LNCaP clone FGC (cell line): ENCODE results near the gene COMMD9.
"Not testable (repeated sequence)": the region's sequence is repeated elsewhere in the genome, so short reads cannot be mapped to it uniquely, and the experiment has no call there.

Experiments
- DNase-seq: peaks from one replicate; pipeline ENCODE4 v3.0.0-alpha.2; 2011; ENCODE audit warnings: low read depth
- H3K4me3 ChIP-seq: 2 replicates; pipeline ENCODE4 v1.5.1; 2011; ENCODE audit warnings: mild to moderate bottlenecking, low read depth, low read length, control low read depth
- CTCF ChIP-seq: IDR thresholded peaks from 2 replicates; pipeline ENCODE4 v1.5.1; 2012; ENCODE audit warnings: mild to moderate bottlenecking; ENCODE audit not compliant: control insufficient read depth, insufficient read depth; ENCODE audit errors: extremely low read depth

Gene COMMD9

DNA sequence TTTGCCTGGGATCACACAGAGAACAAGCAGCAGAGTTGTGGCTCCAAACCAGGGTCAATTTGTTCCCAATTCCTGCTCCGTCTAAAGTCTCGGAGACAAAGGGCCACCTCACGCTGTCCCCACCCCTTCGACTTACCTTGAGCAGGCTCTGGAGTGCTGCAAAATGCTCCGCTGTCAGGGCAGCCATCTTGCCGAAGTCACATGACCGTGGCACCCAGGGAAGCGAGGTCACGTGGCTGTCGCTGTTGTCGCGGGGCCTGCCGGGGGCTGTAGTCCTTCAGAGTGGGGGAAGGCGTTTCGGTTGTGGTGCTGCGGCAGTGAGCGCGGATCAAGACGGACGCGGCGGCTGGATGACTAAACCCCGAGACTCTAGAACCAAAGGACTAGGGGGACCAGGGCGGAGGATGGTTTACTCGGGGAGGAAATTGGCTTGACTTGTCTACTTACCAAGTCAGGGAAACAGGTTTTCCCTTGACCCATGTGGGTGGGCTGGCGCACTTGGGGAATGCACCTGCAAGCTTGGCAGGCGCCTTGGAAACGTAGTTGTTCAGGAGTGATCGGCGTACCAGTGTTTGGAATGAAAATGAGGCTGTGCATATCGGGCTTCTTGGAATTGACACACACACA is at the start of gene COMMD9:
COMMD9 (minus strand) TSS at position 199 of the 627 bp plus-strand sequence; CDS start at position 187, 12 bp downstream.
- peak; percentile 80 for DNase-seq
- H3K4me3 ChIP-seq = peak within 1 kb of the TSS; percentile 88
- TF ChIP-seq CTCF = no peak

DNA sequence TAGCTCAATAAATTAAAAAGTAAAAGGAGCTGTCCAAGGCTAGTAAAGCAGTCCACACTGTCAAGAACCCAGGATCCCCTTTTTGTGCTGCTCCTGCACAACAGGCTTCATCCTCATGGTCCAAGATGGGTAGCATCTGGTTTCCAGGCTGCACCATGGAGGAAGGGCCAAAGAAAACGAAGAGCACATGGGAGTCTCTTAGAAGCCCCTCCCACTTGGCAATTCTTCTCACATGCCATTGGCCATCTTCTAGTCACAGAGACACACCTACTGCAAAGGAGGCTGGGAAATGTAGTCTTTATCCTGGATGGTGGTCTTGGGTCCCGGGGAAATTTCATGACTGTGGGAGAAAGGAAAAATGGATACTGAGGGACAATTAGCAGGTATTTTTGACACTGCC is 44.7 kb upstream of the COMMD9 start:
- peak; percentile 10 for DNase-seq
- no peak overlapping the region for H3K4me3 ChIP-seq
- TF ChIP-seq CTCF = no peak

DNA sequence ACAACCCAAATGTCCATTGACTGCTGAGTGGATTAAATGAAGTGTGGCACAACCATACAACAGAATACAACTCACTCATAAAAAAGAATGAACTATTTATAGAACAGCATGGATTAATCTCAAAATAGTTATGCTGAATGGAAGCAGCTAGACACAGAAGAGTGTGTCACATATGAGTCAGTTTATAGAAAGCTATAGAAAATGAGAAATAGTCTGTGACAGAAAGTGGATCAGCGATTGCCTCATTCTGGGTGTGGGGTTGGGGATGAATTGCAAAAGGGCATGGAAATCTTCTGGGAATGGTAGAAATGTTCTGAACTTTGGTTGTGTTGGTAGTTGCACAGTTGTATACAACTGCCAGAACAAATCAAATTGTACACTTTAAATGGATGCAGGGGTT is 44.2 kb upstream of the COMMD9 start:
- no peak for DNase-seq
- no peak for TF ChIP-seq CTCF

GRCh38 chr11:36330411-36330810 is 41.2 kb upstream of the COMMD9 start:
- TF ChIP-seq CTCF = no peak
- no peak for DNase-seq

More for the DNA sequence above, 44.2 kb upstream of the COMMD9 start:
- no peak overlapping the region for H3K4me3 ChIP-seq

DNA sequence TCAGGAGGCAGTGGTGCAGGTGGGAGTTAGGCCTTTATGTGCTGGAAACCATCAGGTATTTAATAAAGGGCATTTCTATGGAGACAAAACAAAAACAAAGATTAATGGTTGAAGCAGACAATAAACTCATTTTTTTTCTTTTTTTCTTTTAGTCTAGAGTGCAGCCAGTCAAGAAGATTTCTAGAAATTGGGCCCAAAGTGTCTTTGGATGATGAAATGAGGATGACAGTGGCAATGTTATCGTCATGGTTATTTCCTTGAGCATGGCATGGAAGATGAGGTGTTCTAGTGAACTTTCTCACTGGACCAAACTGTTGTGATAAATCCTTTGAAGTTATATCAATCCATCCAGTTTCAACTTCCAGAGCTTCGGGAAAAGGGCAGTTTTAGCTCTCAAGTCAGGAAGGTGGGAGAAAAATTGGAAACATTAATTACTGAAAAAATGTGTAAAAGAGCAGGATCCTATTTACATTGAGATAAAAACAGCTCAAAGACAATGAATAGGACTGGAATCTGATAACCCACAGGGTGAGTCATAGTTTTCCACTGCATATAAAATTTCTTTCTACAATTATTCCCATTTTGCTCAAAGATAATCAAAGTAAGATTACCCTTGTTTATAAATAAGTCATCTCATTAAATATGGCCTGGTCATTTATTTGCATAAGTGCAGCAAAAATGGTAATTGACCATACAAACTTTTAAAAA is 39.9 kb upstream of the COMMD9 start:
- TF ChIP-seq CTCF = no peak
- DNase-seq = no peak
- no peak overlapping the region for H3K4me3 ChIP-seq

More at GRCh38 chr11:36330411-36330810, 41.2 kb upstream of the COMMD9 start:
- no peak overlapping the region for H3K4me3 ChIP-seq

GRCh38 chr11:36326524-36327419 is 37.5 kb upstream of the COMMD9 start:
- no peak for TF ChIP-seq CTCF
- no peak for DNase-seq

DNA sequence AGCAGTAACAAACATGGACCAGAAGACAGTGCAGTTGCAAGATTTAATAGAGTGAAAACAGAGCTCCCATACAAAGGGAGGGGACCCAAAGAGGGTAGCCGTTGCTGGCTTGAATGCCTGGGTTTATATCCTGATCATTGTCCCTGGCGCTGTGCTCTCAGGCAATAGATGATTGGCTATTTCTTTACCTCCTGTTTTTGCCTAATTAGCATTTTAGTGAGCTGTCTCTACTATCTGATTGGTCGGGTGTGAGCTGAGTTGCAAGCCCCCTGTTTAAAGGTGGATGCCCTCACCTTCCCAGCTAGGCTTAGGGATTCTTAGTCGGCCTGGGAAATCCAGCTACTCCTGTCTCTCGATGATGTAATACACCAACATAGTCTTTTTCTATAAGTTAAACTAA is 36.2 kb upstream of the COMMD9 start:
- not testable (repeated sequence) for DNase-seq, H3K4me3 ChIP-seq

More at GRCh38 chr11:36326524-36327419, 37.5 kb upstream of the COMMD9 start:
- no peak overlapping the region for H3K4me3 ChIP-seq

DNA sequence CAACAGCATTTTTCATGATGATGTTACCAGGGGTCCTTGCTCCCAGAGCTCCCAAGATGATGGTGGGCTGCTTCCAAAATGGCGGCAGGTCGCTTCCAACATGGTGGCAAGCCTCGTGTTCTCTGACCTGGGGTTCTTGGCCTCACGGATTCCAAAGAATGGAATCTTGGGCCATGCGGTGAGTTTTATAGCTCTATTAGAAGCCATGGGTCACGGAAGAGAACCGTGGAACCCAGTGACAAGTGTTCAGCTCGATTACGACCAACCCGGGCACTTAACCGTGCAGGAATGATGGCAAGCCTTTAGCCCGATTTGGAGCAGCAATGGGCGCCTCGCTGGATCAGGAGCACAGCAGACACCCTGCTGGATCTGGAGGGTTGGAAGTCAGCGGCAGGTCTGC is 35.7 kb upstream of the COMMD9 start:
- DNase-seq, H3K4me3 ChIP-seq: not testable (repeated sequence)
